Thyroid gland (tissue), 4 donors: ENCODE results near the gene NRM.

ENCODE experiments used
- POLR2A ChIP-seq, 2 donors: fragments of 450-650 bp; IDR thresholded peaks; one replicate each; pipeline ENCODE4 v1.6.1; 2017; ENCODE audit warnings: antibody characterized with exemption in 2 of 2, mild to moderate bottlenecking in 2 of 2, moderate library complexity in 1 of 2
- TF ChIP-seq, protein P1 (sequence below), 6 experiments: fragments of 200-600 bp in 3 of 6; fragments of 450-650 bp in 3 of 6; sonication (generic) in 3 of 6; IDR thresholded peaks; one replicate each; pipeline ENCODE4 v1.5.1; 2016 to 2019; ENCODE audit warnings: antibody characterized with exemption in 6 of 6, mild to moderate bottlenecking in 2 of 6, inconsistent platforms in 1 of 6, moderate library complexity in 1 of 6

- TF ChIP-seq, protein P1, sequence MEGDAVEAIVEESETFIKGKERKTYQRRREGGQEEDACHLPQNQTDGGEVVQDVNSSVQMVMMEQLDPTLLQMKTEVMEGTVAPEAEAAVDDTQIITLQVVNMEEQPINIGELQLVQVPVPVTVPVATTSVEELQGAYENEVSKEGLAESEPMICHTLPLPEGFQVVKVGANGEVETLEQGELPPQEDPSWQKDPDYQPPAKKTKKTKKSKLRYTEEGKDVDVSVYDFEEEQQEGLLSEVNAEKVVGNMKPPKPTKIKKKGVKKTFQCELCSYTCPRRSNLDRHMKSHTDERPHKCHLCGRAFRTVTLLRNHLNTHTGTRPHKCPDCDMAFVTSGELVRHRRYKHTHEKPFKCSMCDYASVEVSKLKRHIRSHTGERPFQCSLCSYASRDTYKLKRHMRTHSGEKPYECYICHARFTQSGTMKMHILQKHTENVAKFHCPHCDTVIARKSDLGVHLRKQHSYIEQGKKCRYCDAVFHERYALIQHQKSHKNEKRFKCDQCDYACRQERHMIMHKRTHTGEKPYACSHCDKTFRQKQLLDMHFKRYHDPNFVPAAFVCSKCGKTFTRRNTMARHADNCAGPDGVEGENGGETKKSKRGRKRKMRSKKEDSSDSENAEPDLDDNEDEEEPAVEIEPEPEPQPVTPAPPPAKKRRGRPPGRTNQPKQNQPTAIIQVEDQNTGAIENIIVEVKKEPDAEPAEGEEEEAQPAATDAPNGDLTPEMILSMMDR (IDR thresholded peaks at IDR 0.05), result no peak
- no peak for TF ChIP-seq POLR2A (IDR thresholded peaks at IDR 0.05)
These were observed 35.1 kb upstream of the NRM start for GRCh38 chr6:30725713-30726505.
